Measurements from ENCODE around the gene WDR90.

Gene WDR90

DNA sequence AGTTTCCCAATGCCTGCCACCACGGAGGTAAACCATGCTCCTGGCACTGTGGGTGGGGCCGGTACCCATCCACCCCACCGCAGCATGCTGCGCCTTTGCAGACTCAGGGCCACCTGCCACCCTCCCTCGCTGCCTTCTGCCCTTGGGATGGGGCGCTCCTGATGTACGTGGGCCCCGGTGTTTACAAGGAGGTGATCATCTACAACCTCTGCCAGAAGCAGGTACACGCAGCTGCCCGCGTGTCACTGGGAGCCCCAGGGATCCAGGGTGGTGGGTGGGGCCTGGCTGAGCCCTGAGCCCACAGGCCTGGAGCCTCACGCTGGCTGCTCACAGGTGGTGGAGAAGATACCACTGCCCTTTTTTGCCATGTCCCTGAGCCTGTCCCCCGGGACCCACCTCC is 17.4 kb downstream of the WDR90 start:
- H3K4me2 ChIP-seq (ENCODE audit: low read length), result no peak overlapping the region
- no CpG with 5 or more reads among the region's 13 CpGs for WGBS (ENCODE audit: extremely low coverage, insufficient coverage, low lambda C conversion rate)
- H3K56ac ChIP-seq (ENCODE audit: low read length), result no peak overlapping the region
- no peak overlapping the region for H2BK5ac ChIP-seq (ENCODE audit: low read length)
- H3K4me3 ChIP-seq (ENCODE audit: low read length), result no peak overlapping the region
- H4K8ac ChIP-seq (ENCODE audit: low read depth, low read length), result no peak overlapping the region
- no peak overlapping the region for H3K9ac ChIP-seq (ENCODE audit: low read length)
- no peak overlapping the region for H3K4ac ChIP-seq (ENCODE audit: low read depth, low read length)
- H3K79me2 ChIP-seq (ENCODE audit: control insufficient read depth, insufficient read depth, low read length), result peaks cover 12% of the 10 kb centered on the region
- no peak overlapping the region for H3K23ac ChIP-seq (ENCODE audit: low read length)
- no peak overlapping the region for H2AK5ac ChIP-seq (ENCODE audit: low read length)
- H3K79me1 ChIP-seq (ENCODE audit: low read length), result peaks cover 9% of the 10 kb centered on the region
- no peak for DNase-seq
- H3K36me3 ChIP-seq (ENCODE audit: control insufficient read depth, insufficient read depth, low read length), result peaks cover 12% of the 10 kb centered on the region
- H2BK120ac ChIP-seq (ENCODE audit: low read depth, low read length), result no peak overlapping the region
- no peaks in the 10 kb centered on the region for H3K27me3 ChIP-seq (ENCODE audit: insufficient read depth, low read length, poor library complexity)
- no peak overlapping the region for H2BK15ac ChIP-seq (replicated peaks; ENCODE audit: low read depth)
- no peak overlapping the region for H3K27ac ChIP-seq (ENCODE audit: low read depth, low read length)
- no peak overlapping the region for H4K5ac ChIP-seq (ENCODE audit: low read length)
- no peaks in the 10 kb centered on the region for H3K4me1 ChIP-seq (ENCODE audit: control insufficient read depth, low read depth, low read length)
- no peak overlapping the region for H3K18ac ChIP-seq (ENCODE audit: low read length)

DNA sequence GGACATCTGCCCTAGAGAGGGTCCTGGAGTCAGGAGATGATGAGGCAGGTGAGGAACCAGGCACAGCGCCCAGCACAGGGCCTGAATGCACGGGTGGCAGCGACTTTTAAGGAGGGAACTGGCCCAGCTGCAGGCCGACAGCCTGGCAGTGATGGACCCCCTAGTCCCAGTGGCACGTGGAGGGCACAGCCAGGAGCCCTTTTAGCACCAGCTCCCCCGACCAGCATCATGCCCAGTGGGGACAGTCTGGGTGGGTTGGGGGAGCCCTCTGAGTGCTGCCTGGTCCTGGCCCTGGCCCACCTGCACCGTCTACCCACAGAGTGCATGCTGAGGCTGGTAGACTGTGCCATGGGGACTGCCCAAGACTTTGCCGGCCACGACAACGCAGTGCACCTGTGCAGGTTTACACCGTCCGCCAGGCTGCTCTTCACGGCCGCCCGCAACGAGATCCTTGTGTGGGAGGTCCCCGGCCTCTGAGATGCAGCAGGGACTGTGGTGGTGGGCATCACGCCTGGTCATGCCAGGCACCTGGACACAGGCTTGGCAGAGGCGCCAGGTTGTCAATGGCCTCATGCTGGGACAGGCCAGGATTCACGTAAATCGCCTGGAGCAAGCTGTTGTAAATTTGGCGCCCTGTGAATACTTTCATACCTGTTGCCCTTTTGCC is 18.1 kb downstream of the WDR90 start:
- Histone ChIP-seq H3K36me3 (ENCODE audit: control insufficient read depth, insufficient read depth, low read length) (peaks cover 15% of the 10 kb centered on the region), H2BK120ac (ENCODE audit: low read depth, low read length) (no peak overlapping the region), H3K27me3 (ENCODE audit: insufficient read depth, low read length, poor library complexity) (no peaks in the 10 kb centered on the region), H3K4me1 (ENCODE audit: control insufficient read depth, low read depth, low read length) (no peaks in the 10 kb centered on the region), H3K79me1 (ENCODE audit: low read length) (peaks cover 9% of the 10 kb centered on the region), H3K27ac (ENCODE audit: low read depth, low read length) (no peak overlapping the region), H2BK5ac (ENCODE audit: low read length) (no peak overlapping the region), H3K79me2 (ENCODE audit: control insufficient read depth, insufficient read depth, low read length) (peaks cover 12% of the 10 kb centered on the region), H3K4ac (ENCODE audit: low read depth, low read length) (no peak overlapping the region), H2BK15ac (replicated peaks; ENCODE audit: low read depth) (no peak overlapping the region), H2AK5ac (ENCODE audit: low read length) (no peak overlapping the region), H4K5ac (ENCODE audit: low read length) (no peak overlapping the region), H4K8ac (ENCODE audit: low read depth, low read length) (no peak overlapping the region), H3K4me2 (ENCODE audit: low read length) (no peak overlapping the region), H3K9ac (ENCODE audit: low read length) (peak overlapping the region; percentile 42), H3K18ac (ENCODE audit: low read length) (no peak overlapping the region), H3K4me3 (ENCODE audit: low read length) (no peak overlapping the region), H3K23ac (ENCODE audit: low read length) (no peak overlapping the region), H3K56ac (ENCODE audit: low read length) (peak overlapping the region; percentile 64)
- DNase-seq, result no peak
- no CpG with 5 or more reads among the region's 22 CpGs for WGBS (ENCODE audit: extremely low coverage, insufficient coverage, low lambda C conversion rate)

GRCh38 chr16:667780-668518 is 18.8 kb downstream of the WDR90 start, which contains the start of gene RHOT2:
RHOT2 (plus strand) TSS chr16:668132; CDS start chr16:668200, 68 bp downstream.
- Histone ChIP-seq H3K4me2 (ENCODE audit: low read length) (peak within 1 kb of the TSS; percentile 39), H3K4me3 (ENCODE audit: low read length) (peak within 1 kb of the TSS; percentile 88), H4K5ac (ENCODE audit: low read length) (no peak within 1 kb of the TSS), H2BK15ac (replicated peaks; ENCODE audit: low read depth) (no peak within 1 kb of the TSS), H3K27ac (ENCODE audit: low read depth, low read length) (no peak within 1 kb of the TSS), H2BK5ac (ENCODE audit: low read length) (no peak within 1 kb of the TSS), H3K4me1 (ENCODE audit: control insufficient read depth, low read depth, low read length) (no peaks in the 10 kb centered on the region), H3K27me3 (ENCODE audit: insufficient read depth, low read length, poor library complexity) (no peaks in the 10 kb centered on the region), H2BK120ac (ENCODE audit: low read depth, low read length) (no peak within 1 kb of the TSS), H3K79me1 (ENCODE audit: low read length) (peaks cover 9% of the 10 kb centered on the region), H3K79me2 (ENCODE audit: control insufficient read depth, insufficient read depth, low read length) (peaks cover 12% of the 10 kb centered on the region), H3K18ac (ENCODE audit: low read length) (peak within 1 kb of the TSS; percentile 19), H2AK5ac (ENCODE audit: low read length) (no peak within 1 kb of the TSS), H3K36me3 (ENCODE audit: control insufficient read depth, insufficient read depth, low read length) (peaks cover 20% of the 10 kb centered on the region), H4K8ac (ENCODE audit: low read depth, low read length) (no peak within 1 kb of the TSS), H3K56ac (ENCODE audit: low read length) (peak within 1 kb of the TSS; percentile 97), H3K23ac (ENCODE audit: low read length) (peak within 1 kb of the TSS; percentile 24), H3K9ac (ENCODE audit: low read length) (peak within 1 kb of the TSS; percentile 94), H3K4ac (ENCODE audit: low read depth, low read length) (peak within 1 kb of the TSS; percentile 64)
- no CpG with 5 or more reads among the region's 78 CpGs for WGBS (ENCODE audit: extremely low coverage, insufficient coverage, low lambda C conversion rate)
- DNase-seq, result peak; percentile 95

DNA sequence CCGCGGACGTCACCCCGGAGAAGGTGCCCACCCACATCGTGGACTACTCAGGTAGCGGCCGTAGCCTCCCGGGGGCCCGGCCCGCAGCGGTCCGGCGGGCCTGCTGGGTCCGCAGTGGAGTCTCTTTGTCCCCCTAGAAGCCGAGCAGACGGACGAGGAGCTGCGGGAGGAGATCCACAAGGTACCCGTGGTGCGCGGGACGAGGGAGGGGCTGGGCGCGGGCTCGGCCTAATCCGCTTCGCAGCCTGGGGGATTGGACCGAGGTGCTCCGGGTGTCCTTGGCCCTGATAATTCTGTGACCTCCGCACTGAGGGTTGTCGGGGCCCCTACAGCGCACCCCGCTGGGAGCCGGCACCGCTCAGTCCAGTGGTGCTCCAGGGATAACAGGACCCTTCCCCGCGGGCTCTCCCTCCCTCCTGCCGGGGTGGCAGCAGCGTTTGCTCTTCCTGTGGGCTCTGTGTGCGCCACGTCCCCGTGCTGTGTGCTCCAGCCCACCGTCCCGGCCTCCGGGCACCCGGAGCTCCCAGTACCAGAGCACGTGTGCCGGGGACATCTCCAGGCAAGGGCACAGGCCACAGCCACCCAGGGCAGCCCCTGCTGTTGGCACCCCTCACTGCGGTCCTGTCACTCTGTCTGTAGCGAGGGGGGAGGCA is 19.5 kb downstream of the WDR90 start:
- Histone ChIP-seq H3K4me1 (ENCODE audit: control insufficient read depth, low read depth, low read length) (no peaks in the 10 kb centered on the region), H3K4me2 (ENCODE audit: low read length) (peak overlapping the region; percentile 39)
- no peak for DNase-seq

DNA sequence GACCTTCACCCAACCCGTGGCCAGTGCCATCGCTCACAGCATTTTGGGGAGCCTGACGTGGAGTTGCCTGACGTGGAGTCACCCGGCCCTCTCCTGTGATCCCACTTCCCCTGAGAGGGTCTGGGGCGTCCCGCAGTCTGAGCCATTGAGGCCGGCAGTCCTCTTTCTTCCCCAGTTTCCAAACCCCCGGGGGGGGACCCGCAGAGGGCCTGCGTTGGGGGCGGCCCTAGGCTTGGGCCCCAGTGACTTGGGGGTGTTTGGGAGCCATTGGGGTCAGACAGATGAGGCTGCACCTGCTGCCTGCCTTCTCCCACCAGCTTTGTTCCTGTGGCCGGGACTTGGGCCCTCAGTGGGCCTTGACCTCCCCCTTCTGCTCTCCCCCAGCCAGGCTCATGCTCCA is 20.5 kb downstream of the WDR90 start:
- Histone ChIP-seq H3K27me3 (ENCODE audit: insufficient read depth, low read length, poor library complexity) (no peaks in the 10 kb centered on the region), H3K18ac (ENCODE audit: low read length) (no peak overlapping the region), H4K5ac (ENCODE audit: low read length) (no peak overlapping the region), H3K79me2 (ENCODE audit: control insufficient read depth, insufficient read depth, low read length) (peaks cover 12% of the 10 kb centered on the region), H3K36me3 (ENCODE audit: control insufficient read depth, insufficient read depth, low read length) (peaks cover 22% of the 10 kb centered on the region), H3K79me1 (ENCODE audit: low read length) (peaks cover 9% of the 10 kb centered on the region), H3K4me3 (ENCODE audit: low read length) (no peak overlapping the region), H2BK120ac (ENCODE audit: low read depth, low read length) (no peak overlapping the region), H2BK5ac (ENCODE audit: low read length) (no peak overlapping the region), H2BK15ac (replicated peaks; ENCODE audit: low read depth) (no peak overlapping the region), H4K8ac (ENCODE audit: low read depth, low read length) (no peak overlapping the region), H3K4me1 (ENCODE audit: control insufficient read depth, low read depth, low read length) (no peaks in the 10 kb centered on the region), H3K56ac (ENCODE audit: low read length) (no peak overlapping the region), H3K4ac (ENCODE audit: low read depth, low read length) (no peak overlapping the region), H3K27ac (ENCODE audit: low read depth, low read length) (no peak overlapping the region), H3K4me2 (ENCODE audit: low read length) (no peak overlapping the region), H3K9ac (ENCODE audit: low read length) (no peak overlapping the region), H3K23ac (ENCODE audit: low read length) (no peak overlapping the region), H2AK5ac (ENCODE audit: low read length) (no peak overlapping the region)
- DNase-seq, result no peak
- WGBS (ENCODE audit: extremely low coverage, insufficient coverage, low lambda C conversion rate), result no CpG with 5 or more reads among the region's 13 CpGs

More for the DNA sequence above, 19.5 kb downstream of the WDR90 start:
- Histone ChIP-seq H3K27ac (ENCODE audit: low read depth, low read length) (no peak overlapping the region), H3K79me2 (ENCODE audit: control insufficient read depth, insufficient read depth, low read length) (peaks cover 12% of the 10 kb centered on the region), H4K5ac (ENCODE audit: low read length) (no peak overlapping the region), H3K36me3 (ENCODE audit: control insufficient read depth, insufficient read depth, low read length) (peaks cover 22% of the 10 kb centered on the region), H3K23ac (ENCODE audit: low read length) (peak overlapping the region; percentile 24), H4K8ac (ENCODE audit: low read depth, low read length) (no peak overlapping the region), H3K9ac (ENCODE audit: low read length) (peak overlapping the region; percentile 94), H3K18ac (ENCODE audit: low read length) (peak overlapping the region; percentile 19), H2AK5ac (ENCODE audit: low read length) (no peak overlapping the region), H3K4me3 (ENCODE audit: low read length) (peak overlapping the region; percentile 88), H3K4ac (ENCODE audit: low read depth, low read length) (peak overlapping the region; percentile 64), H3K56ac (ENCODE audit: low read length) (peak overlapping the region; percentile 97), H2BK15ac (replicated peaks; ENCODE audit: low read depth) (no peak overlapping the region), H3K79me1 (ENCODE audit: low read length) (peaks cover 9% of the 10 kb centered on the region), H2BK5ac (ENCODE audit: low read length) (no peak overlapping the region), H3K27me3 (ENCODE audit: insufficient read depth, low read length, poor library complexity) (no peaks in the 10 kb centered on the region), H2BK120ac (ENCODE audit: low read depth, low read length) (no peak overlapping the region)
- WGBS (ENCODE audit: extremely low coverage, insufficient coverage, low lambda C conversion rate), result no CpG with 5 or more reads among the region's 50 CpGs

Measured in mesendoderm (in vitro differentiated cells).